Measurements from ENCODE around the gene METTL23.

Gene METTL23

GRCh38 chr17:76726776-76727718 lies at the start of gene METTL23:
Gene METTL23, plus strand, starts transcription at chr17:76726839. Its CDS starts 2,872 bp downstream, at chr17:76729711.
- DNase-seq, result peak; percentile 66

- no peak for DNase-seq
These were observed 49.2 kb upstream of the METTL23 start for GRCh38 chr17:76677406-76677805.

- DNase-seq, result peak in 1 of 2 experiments; percentile 9
These were observed 48.3 kb upstream of the METTL23 start for GRCh38 chr17:76678330-76678729.

GRCh38 chr17:76679239-76679638 lies 47.4 kb upstream of the METTL23 start:
- no peak for DNase-seq

- peak; percentile 64 to 71 for DNase-seq
These were observed 45.2 kb upstream of the METTL23 start for GRCh38 chr17:76681222-76682137.

GRCh38 chr17:76682296-76682695 lies 44.3 kb upstream of the METTL23 start:
- DNase-seq, result no peak

GRCh38 chr17:76683011-76683755 lies 43.5 kb upstream of the METTL23 start:
- no peak for DNase-seq

GRCh38 chr17:76683921-76684745 lies 42.5 kb upstream of the METTL23 start:
- DNase-seq, result no peak

GRCh38 chr17:76684756-76685155 lies 41.9 kb upstream of the METTL23 start:
- DNase-seq, result no peak

GRCh38 chr17:76685366-76685765 lies 41.3 kb upstream of the METTL23 start:
- no peak for DNase-seq

GRCh38 chr17:76685846-76686245 lies 40.8 kb upstream of the METTL23 start:
- DNase-seq, result no peak

GRCh38 chr17:76686538-76687297 lies 39.9 kb upstream of the METTL23 start:
- no peak for DNase-seq

- DNase-seq, result no peak
These were observed 39.1 kb upstream of the METTL23 start for GRCh38 chr17:76687298-76688164.

- DNase-seq, result no peak
These were observed 38.4 kb upstream of the METTL23 start for GRCh38 chr17:76688165-76688622.

GRCh38 chr17:76689859-76690258 lies 36.8 kb upstream of the METTL23 start:
- no peak for DNase-seq

GRCh38 chr17:76690596-76691280 lies 35.9 kb upstream of the METTL23 start:
- DNase-seq, result no peak

GRCh38 chr17:76691379-76692191 lies 35.1 kb upstream of the METTL23 start:
- DNase-seq, result no peak

Measured in activated CD4-positive, alpha-beta T cell treated with anti-CD3 and anti-CD28 coated beads, Interleukin-2, amount 50 U/mL, for 4 hours (primary cell).